ENCODE measurements around the gene PRCC. TPM values are rescaled to one million over a fixed set of nuclear protein-coding genes. Genes with fewer than 3 reads are reported as not detected.

Gene PRCC
- total and polyA plus RNA-seq, 12 donors: 32.1 to 56.9 (median 44.2) TPM

DNA sequence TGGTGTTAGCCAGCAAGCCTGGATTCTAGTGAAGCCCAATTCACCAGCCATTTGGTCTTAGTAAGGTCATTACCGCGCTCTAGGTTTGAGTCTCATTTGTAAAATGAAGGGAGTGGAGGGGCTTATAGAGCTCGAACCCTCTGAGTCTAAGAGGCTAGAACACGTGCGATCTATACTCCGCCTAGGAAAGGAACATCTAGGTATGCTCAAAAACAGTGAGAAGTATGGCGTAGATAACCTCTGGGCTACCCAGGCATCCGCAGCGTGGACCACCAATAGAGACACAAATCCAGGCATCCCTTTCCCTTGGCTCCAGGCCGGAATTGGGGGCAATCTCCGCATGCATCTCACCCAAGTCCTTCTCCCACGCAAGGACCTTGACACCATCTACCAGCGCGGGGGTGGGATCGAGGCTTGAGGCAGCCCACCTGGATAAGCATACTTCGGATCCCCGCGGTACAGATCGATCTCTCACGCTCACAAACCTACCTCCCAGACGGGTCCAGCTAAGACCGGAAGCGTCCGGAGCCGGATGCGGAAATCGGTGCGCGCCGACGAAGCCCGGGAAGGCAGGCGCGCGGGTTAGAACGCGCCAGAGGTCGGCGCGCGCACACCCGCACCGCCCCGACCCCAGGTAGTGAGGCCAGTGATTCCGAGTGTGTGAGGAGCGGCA is 39.3 kb upstream of the PRCC start, which contains the start of gene METTL25B:
Gene METTL25B, plus strand, starts transcription at position 544 of the 673 bp plus-strand sequence. CDS start 636 bp downstream, outside the sequence.
- H3K27me3 ChIP-seq: no peaks in the 10 kb centered on the region
- intact Hi-C loops (cut with DNase I): loop anchor here in 8 of 10 donors (1.0 to 10.0 kb wide), 9 partner anchors 39 to 197 kb away; partner anchors contain the start of genes PRCC (in 7 of the 8), INSRR (in 2 of the 8), PEAR1 (in 2 of the 8) and LRRC71 (in 1 of the 8)
- H3K4me1 ChIP-seq: peaks cover 21 to 52% (median 44%) of the 10 kb centered on the region in 9 donors
- DNase-seq (peak; percentile 76 to 80), ATAC-seq (peak; percentile 75 to 89 (median 79))
- H3K9me3 ChIP-seq: no peaks in the 10 kb centered on the region
- WGBS, 2 donors: 1 to 2% methylated on average over 45 to 46 of the region's 46 CpGs
- peak within 1 kb of the TSS; percentile 92 to 98 (median 95) for H3K27ac ChIP-seq
- TF ChIP-seq, protein P1, sequence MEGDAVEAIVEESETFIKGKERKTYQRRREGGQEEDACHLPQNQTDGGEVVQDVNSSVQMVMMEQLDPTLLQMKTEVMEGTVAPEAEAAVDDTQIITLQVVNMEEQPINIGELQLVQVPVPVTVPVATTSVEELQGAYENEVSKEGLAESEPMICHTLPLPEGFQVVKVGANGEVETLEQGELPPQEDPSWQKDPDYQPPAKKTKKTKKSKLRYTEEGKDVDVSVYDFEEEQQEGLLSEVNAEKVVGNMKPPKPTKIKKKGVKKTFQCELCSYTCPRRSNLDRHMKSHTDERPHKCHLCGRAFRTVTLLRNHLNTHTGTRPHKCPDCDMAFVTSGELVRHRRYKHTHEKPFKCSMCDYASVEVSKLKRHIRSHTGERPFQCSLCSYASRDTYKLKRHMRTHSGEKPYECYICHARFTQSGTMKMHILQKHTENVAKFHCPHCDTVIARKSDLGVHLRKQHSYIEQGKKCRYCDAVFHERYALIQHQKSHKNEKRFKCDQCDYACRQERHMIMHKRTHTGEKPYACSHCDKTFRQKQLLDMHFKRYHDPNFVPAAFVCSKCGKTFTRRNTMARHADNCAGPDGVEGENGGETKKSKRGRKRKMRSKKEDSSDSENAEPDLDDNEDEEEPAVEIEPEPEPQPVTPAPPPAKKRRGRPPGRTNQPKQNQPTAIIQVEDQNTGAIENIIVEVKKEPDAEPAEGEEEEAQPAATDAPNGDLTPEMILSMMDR (IDR thresholded peaks at IDR 0.05): no peak
- H3K4me3 ChIP-seq: peak within 1 kb of the TSS; percentile 57 to 86 (median 78)
- H3K36me3 ChIP-seq: peaks cover 0 to 40% (median 20%) of the 10 kb centered on the region in 9 donors

DNA sequence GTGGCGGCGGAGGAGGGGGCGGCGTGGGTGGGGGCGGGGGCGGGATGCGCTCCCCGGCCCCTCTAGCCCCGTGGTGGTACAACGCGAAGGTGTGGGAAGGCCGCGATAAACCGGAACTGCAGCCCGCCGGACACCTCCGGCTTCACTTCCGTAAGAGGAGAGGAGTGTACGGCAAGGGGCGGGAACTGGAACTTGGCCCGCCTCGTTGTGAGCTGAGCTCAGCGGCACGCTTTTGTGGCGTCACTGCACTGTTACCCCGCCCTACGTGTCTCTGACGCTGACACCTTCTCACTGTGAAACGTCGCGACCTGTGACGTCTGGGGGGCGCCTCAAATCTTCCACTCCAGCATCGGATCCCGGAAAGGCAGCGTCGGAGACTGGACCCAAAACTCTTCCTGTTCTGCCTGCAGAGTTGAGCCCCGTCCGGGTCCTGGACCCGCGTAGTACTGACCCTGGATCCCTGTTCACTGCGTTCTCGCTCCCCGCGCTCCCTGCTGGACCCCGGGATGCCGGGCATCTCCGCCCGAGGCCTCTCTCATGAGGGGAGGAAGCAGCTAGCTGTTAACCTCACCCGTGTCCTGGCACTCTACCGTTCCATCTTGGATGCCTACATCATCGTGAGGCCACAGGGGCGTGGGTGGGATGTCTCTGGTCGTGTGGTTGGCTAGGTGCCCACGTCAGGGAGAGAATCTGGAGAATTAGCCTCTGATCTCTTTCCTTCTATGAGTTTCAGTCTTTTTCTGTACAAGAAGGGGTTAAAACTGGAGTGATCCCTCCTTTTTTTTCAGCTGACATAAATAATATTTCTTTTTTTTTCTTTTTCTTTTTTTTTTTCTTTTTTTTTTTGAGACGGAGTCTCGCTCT is 38.5 kb upstream of the PRCC start, which contains the start of gene ISG20L2:
Gene ISG20L2, minus strand, starts transcription at position 168 of the 864 bp plus-strand sequence. CDS start 1,114 bp downstream, outside the sequence.
- WGBS, 2 donors: 1 to 2% methylated on average over 55 to 57 of the region's 57 CpGs
- no peaks in the 10 kb centered on the region for H3K27me3 ChIP-seq
- peaks cover 21 to 52% (median 44%) of the 10 kb centered on the region in 9 donors for H3K4me1 ChIP-seq
- H3K36me3 ChIP-seq: peaks cover 0 to 40% (median 16%) of the 10 kb centered on the region in 9 donors
- H3K27ac ChIP-seq: peak within 1 kb of the TSS; percentile 92 to 98 (median 95)
- TF ChIP-seq, protein P1 (IDR thresholded peaks at IDR 0.05): no peak
- DNase-seq (peak; percentile 94 to 96), ATAC-seq (peak; percentile 95 to 97 (median 96))
- intact Hi-C loops (cut with DNase I): loop anchor here in 8 of 10 donors (1.0 to 10.0 kb wide), 8 partner anchors 38 to 196 kb away; partner anchors contain the start of genes PRCC (in 7 of the 8), INSRR (in 2 of the 8), PEAR1 (in 2 of the 8) and LRRC71 (in 1 of the 8)
- H3K4me3 ChIP-seq: peak within 1 kb of the TSS; percentile 57 to 86 (median 78)
- H3K9me3 ChIP-seq: no peaks in the 10 kb centered on the region

DNA sequence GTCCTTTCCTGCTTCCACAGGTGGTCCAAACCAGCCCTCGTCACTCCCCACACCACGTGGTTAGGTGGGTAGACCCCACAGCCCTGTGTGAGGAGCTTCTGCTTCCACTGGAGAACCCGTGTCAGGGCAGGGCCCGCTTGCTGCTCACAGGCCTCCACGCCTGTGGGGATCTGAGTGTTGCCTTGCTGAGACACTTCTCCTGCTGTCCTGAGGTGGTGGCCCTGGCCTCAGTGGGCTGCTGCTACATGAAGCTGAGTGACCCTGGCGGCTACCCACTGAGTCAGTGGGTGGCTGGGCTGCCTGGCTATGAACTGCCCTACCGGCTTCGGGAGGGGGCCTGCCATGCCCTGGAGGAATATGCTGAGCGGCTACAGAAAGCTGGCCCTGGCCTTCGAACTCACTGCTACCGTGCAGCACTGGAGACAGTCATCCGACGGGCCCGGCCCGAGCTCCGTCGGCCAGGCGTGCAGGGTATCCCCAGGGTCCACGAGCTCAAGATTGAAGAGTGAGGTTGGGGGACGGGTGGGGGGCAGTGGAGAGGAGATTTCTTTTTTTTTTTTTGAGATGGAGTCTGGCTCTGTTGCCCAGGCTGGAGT is 33.2 kb upstream of the PRCC start:
- H3K27me3 ChIP-seq: no peaks in the 10 kb centered on the region
- no peak overlapping the region for H3K27ac ChIP-seq
- ATAC-seq (no peak), DNase-seq (no peak)
- H3K4me1 ChIP-seq: peaks cover 0 to 10% (median 9%) of the 10 kb centered on the region in 9 donors
- 94% methylated on average over 20 of the region's 20 CpGs for WGBS, 2 donors
- no peak overlapping the region for H3K4me3 ChIP-seq
- peaks cover 0 to 72% (median 36%) of the 10 kb centered on the region in 9 donors for H3K36me3 ChIP-seq
- TF ChIP-seq, protein P1 (IDR thresholded peaks at IDR 0.05): no peak
- intact Hi-C loops (cut with DNase I): no loop called here
- H3K9me3 ChIP-seq: no peaks in the 10 kb centered on the region

All from heart right ventricle (tissue), 16 donors.